T-cell (primary cell): Measurements from ENCODE around the gene ZNF770. TPM values are rescaled to one million over a fixed set of nuclear protein-coding genes. Genes with fewer than 3 reads are reported as not detected.
"Not testable (repeated sequence)": the region's sequence is repeated elsewhere in the genome, so short reads cannot be mapped to it uniquely, and the experiment has no call there.

Experiments used
- ATAC-seq, 4 experiments: fragments of 200-7000 bp in 3 of 4; fragments of 150-1000 bp in 1 of 4; cut with Tn5 transposase; replicated peaks in 1 of 4; 1 replicate in 3 of 4; 2 replicates in 1 of 4; pipeline ENCODE4 v1.10.0; 2021; ENCODE audit warnings: moderate library complexity in 3 of 4, mild to moderate bottlenecking in 2 of 4, moderate number of reproducible peaks in 1 of 4
- CTCF ChIA-PET, 2 donors: fragments of 300-600 bp; sonication (Branson Sonifier 250); formaldehyde crosslinking; loops; one replicate each; lab custom pipeline; 2022; ENCODE audit warnings: antibody characterized with exemption in 2 of 2; lab: Charles Lee
- POLR2A ChIA-PET, 2 donors: fragments of 300-600 bp; sonication (Branson Sonifier 250); formaldehyde crosslinking; loops; one replicate each; lab custom pipeline; 2022; ENCODE audit warnings: antibody characterized with exemption in 2 of 2; lab: Charles Lee
- DNase-seq, 35 experiments: peaks; one replicate each; pipeline versions ENCODE4 v3.0.0 to v3.0.0-alpha.2; 2013 to 2023
- H3K27ac ChIP-seq: one replicate; pipeline ENCODE4 v1.5.1; 2013; ENCODE audit warnings: low read length
- H3K27me3 ChIP-seq, 2 experiments: replicated peaks in 1 of 2; 1 replicate in 1 of 2; 2 replicates in 1 of 2; pipeline versions ENCODE4 v1.6.1 to v1.7.0; 2013; ENCODE audit warnings: low read length in 1 of 2, mixed read lengths in 1 of 2; ENCODE audit not compliant: control insufficient read depth in 2 of 2, insufficient read depth in 2 of 2; ENCODE audit errors: extremely low read depth in 1 of 2
- H3K36me3 ChIP-seq, 2 donors: 1 replicate in 1 of 2; 2 replicates in 1 of 2; pipeline versions ENCODE4 v1.6.1 to v1.7.0; 2013; ENCODE audit warnings: low read length in 1 of 2; ENCODE audit not compliant: control insufficient read depth in 2 of 2, insufficient read depth in 1 of 2; ENCODE audit errors: extremely low read depth in 1 of 2
- H3K4me1 ChIP-seq, 2 experiments: 1 replicate in 1 of 2; 2 replicates in 1 of 2; pipeline versions ENCODE4 v1.6.1 to v1.7.0; 2013; ENCODE audit warnings: low read length in 2 of 2, mixed read lengths in 1 of 2; ENCODE audit not compliant: insufficient read depth in 2 of 2, control insufficient read depth in 1 of 2; ENCODE audit errors: extremely low read depth in 1 of 2
- H3K4me3 ChIP-seq, 2 donors: 1 replicate in 1 of 2; 2 replicates in 1 of 2; pipeline versions ENCODE4 v1.5.1 to v1.7.0; 2013; ENCODE audit warnings: mild to moderate bottlenecking in 2 of 2, low read length in 1 of 2, moderate library complexity in 1 of 2; ENCODE audit not compliant: control insufficient read depth in 1 of 2; ENCODE audit errors: extremely low read depth in 1 of 2
- H3K9me3 ChIP-seq: 2 replicates; pipeline ENCODE4 v1.7.0; 2013
- H3K27ac Mint-ChIP-seq, 2 donors: one replicate each; pipeline ENCODE4 v1.8.0; 2020 to 2021; ENCODE audit warnings: mild to moderate bottlenecking in 2 of 2, mixed read lengths in 2 of 2
- H3K27me3 Mint-ChIP-seq, 2 donors: one replicate each; pipeline ENCODE4 v1.8.0; 2021 to 2022; ENCODE audit warnings: mixed read lengths in 2 of 2
- H3K36me3 Mint-ChIP-seq: one replicate; pipeline ENCODE4 v1.8.0; 2021; ENCODE audit warnings: mixed read lengths
- H3K4me1 Mint-ChIP-seq, 3 donors: one replicate each; pipeline ENCODE4 v1.8.0; 2020 to 2022; ENCODE audit warnings: mixed read lengths in 3 of 3, mild to moderate bottlenecking in 1 of 3
- H3K4me3 Mint-ChIP-seq, 3 donors: one replicate each; pipeline ENCODE4 v1.8.0; 2020 to 2022; ENCODE audit warnings: mild to moderate bottlenecking in 3 of 3, mixed read lengths in 3 of 3, moderate library complexity in 3 of 3
- H3K9me3 Mint-ChIP-seq, 3 donors: one replicate each; pipeline ENCODE4 v1.8.0; 2020 to 2022; ENCODE audit warnings: mixed read lengths in 3 of 3
- WGBS: methylation state at CpG from one replicate; pipeline ENCODE4 v1.1.5; 2013; ENCODE audit warnings: missing lambda C conversion rate; ENCODE audit not compliant: insufficient coverage; 5-methylcytosine and 5-hydroxymethylcytosine counted together
- total RNA-seq, 35 experiments: library from RNA in 6 of 35; stranded (reverse) in 6 of 35; fragments of 120-200 nt in 1 of 35; gene quantifications; one replicate each; pipeline versions ENCODE4 v1.2.1 to v1.2.4 and lab custom pipeline; 2013 to 2026

Gene ZNF770
- total RNA-seq, 5 donors from 2014 or later (not counting 1 experiment from before 2014, with no cell fraction given), result 38.1 to 48.1 (median 44.5) TPM

DNA sequence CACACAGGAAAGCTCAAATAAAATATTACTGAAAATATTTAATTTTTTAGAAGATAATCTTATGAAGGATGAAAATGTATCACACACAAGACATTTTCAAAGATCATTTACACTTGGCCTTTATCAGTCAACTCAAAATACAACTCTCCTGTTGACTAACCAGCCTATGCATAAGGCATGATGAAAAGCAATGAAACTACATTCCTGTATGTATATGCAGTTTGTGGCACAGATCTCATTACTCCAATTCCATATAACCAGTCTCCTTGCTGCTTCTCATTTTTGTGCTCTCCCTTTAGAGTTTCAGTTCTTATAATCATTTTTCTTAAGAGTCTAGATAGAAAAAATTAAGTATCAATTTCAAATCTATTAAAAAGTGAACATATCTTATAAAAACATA lies 44.4 kb downstream of the ZNF770 start:
- Histone ChIP-seq H3K4me1 (no peaks in the 10 kb centered on the region), H3K9me3 (no peaks in the 10 kb centered on the region), H3K27me3 (no peaks in the 10 kb centered on the region), H3K4me3 (no peak overlapping the region), H3K36me3 (peaks cover 8 to 55% of the 10 kb centered on the region in 2 donors), H3K27ac (no peak overlapping the region)
- H3K27me3 Mint-ChIP-seq, result no peaks in the 10 kb centered on the region
- peaks cover 52% of the 10 kb centered on the region for H3K36me3 Mint-ChIP-seq
- no peaks in the 10 kb centered on the region for H3K4me1 Mint-ChIP-seq
- H3K4me3 Mint-ChIP-seq, result no peak overlapping the region
- DNase-seq (no peak), ATAC-seq (no peak)
- POLR2A ChIA-PET, result no interaction called here
- H3K27ac Mint-ChIP-seq, result no peak overlapping the region
- CTCF ChIA-PET, result no interaction called here
- no peaks in the 10 kb centered on the region for H3K9me3 Mint-ChIP-seq

DNA sequence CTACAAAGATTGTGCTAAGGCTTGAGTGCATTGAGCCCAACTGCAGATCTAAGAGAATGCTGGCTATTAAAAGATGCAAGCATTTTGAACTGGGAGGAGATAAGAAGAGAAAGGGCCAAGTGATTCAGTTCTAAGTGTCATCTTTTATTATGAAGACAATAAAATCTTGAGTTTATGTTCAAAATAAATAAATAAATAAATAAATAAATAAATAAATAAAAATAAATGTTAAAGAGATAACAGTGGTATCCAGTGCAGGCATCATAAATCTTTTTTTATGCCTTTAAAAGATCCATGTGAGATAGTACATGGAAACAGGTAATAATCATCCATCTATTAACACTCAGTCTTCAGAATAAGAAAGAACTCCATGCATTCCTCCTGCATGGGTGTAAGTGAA lies 44.8 kb downstream of the ZNF770 start:
- H3K27ac Mint-ChIP-seq, POLR2A ChIA-PET, H3K4me1 ChIP-seq, H3K27me3 ChIP-seq, CTCF ChIA-PET, DNase-seq, H3K9me3 ChIP-seq, H3K4me1 Mint-ChIP-seq, H3K4me3 Mint-ChIP-seq, H3K27me3 Mint-ChIP-seq, H3K9me3 Mint-ChIP-seq, H3K4me3 ChIP-seq, ATAC-seq, H3K27ac ChIP-seq: not testable (repeated sequence)
- H3K36me3 ChIP-seq, result peaks cover 8 to 58% of the 10 kb centered on the region in 2 donors
- H3K36me3 Mint-ChIP-seq, result peaks cover 54% of the 10 kb centered on the region

DNA sequence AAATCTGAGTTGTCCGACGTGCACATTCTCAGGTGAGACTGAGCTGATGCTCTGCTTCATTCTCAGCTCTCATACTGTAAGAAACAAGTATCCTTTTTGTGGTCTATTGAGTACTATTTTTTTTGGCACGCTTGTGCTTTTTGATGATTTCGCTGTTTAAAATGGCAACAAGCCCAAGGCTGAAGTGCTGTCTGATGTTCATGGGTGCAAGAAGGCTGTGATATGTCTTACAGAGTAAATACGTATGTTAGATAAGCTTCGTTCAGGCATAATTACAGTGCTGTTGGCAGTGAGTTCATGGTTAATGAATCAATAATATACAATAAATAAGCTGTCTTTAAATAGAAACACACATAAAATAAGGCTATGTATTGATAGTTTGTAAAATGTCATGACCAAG lies 45.7 kb downstream of the ZNF770 start:
- ChIA-PET CTCF (no interaction called here), POLR2A (interaction anchor here in 1 of 2 donors (0.7 kb wide), 1 partner anchor 33 kb away, joined by 3 read pairs; no protein-coding TSS in a partner anchor)
- Mint-ChIP-seq H3K27me3 (no peaks in the 10 kb centered on the region), H3K4me1 (no peaks in the 10 kb centered on the region), H3K4me3 (no peak overlapping the region), H3K27ac (no peak overlapping the region), H3K36me3 (peaks cover 48% of the 10 kb centered on the region), H3K9me3 (no peaks in the 10 kb centered on the region)
- no peak for DNase-seq
- H3K4me1 ChIP-seq, result no peaks in the 10 kb centered on the region
- H3K27ac ChIP-seq, result no peak overlapping the region
- WGBS, result no CpG with 5 or more reads among the region's 6 CpGs
- H3K27me3 ChIP-seq, result no peaks in the 10 kb centered on the region
- peaks cover 13 to 55% of the 10 kb centered on the region in 2 donors for H3K36me3 ChIP-seq
- ATAC-seq, result no peak
- no peaks in the 10 kb centered on the region for H3K9me3 ChIP-seq
- no peak overlapping the region for H3K4me3 ChIP-seq

DNA sequence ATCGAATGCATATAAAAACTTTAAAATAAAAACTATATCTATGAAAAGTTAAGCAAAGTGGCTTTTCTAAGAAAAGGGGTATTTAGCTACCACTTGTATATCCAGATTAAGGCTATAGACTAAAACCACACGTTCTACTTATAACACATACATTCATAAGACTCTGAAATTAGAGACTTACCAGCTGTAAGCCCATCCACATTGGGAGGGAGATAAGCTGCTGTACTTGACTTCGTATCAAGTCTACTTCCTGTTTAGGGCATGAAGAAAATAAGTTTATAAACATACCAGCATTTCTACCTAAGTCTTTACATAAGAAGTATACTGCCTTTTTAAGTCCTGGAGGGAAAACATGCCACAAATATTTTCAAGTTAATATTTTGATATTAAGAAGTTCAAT lies 46.3 kb downstream of the ZNF770 start:
- Histone ChIP-seq H3K27ac (no peak overlapping the region), H3K9me3 (no peaks in the 10 kb centered on the region), H3K36me3 (peaks cover 13 to 59% of the 10 kb centered on the region in 2 donors), H3K4me3 (no peak overlapping the region), H3K4me1 (no peaks in the 10 kb centered on the region), H3K27me3 (no peaks in the 10 kb centered on the region)
- ChIA-PET CTCF (interaction anchor here in 1 of 2 donors (0.8 kb wide), 1 partner anchor 22 kb away, joined by 3 read pairs; no protein-coding TSS in a partner anchor), POLR2A (no interaction called here)
- DNase-seq (no peak), ATAC-seq (no peak)
- Mint-ChIP-seq H3K9me3 (no peaks in the 10 kb centered on the region), H3K4me1 (no peaks in the 10 kb centered on the region), H3K27me3 (no peaks in the 10 kb centered on the region), H3K4me3 (no peak overlapping the region), H3K27ac (no peak overlapping the region), H3K36me3 (peaks cover 48% of the 10 kb centered on the region)
- no CpG with 5 or more reads among the region's 3 CpGs for WGBS

DNA sequence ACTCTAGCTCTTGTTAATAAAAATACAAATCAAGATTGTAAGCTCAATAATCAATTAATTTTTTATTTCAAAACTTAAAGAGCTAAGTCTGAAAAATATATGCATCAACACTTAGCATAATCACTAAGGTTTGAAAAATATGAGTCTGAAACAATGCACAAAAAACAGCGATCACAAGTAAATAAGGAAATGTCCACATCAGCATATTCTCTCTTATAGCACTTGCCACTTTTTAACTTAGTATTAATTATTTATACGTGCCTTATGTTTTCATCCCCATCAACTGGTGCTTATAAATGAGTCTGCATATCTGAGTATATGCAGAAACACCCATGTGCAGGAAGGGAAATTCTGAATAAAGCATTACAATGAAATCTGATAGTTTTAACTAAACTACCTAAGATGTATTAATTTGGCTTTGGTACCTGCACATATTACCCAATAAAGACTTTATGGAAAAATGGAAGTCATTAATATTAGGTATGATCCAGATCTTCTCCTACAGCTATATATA lies 46.8 kb downstream of the ZNF770 start:
- H3K4me1 ChIP-seq, result no peaks in the 10 kb centered on the region
- no peak for DNase-seq
- H3K9me3 Mint-ChIP-seq, result no peaks in the 10 kb centered on the region
- POLR2A ChIA-PET, result no interaction called here
- no peaks in the 10 kb centered on the region for H3K4me1 Mint-ChIP-seq
- H3K9me3 ChIP-seq, result no peaks in the 10 kb centered on the region
- no peak overlapping the region for H3K4me3 Mint-ChIP-seq
- no peak overlapping the region for H3K27ac ChIP-seq
- peaks cover 49% of the 10 kb centered on the region for H3K36me3 Mint-ChIP-seq
- no peak overlapping the region for H3K27ac Mint-ChIP-seq
- no CpG with 5 or more reads among the region's 2 CpGs for WGBS
- no peak for ATAC-seq
- no peak overlapping the region for H3K4me3 ChIP-seq
- CTCF ChIA-PET, result interaction anchor here (0.6 to 0.8 kb wide), 3 partner anchors 21 to 44 kb away, joined by 3 to 5 read pairs (median 3); no protein-coding TSS in a partner anchor
- no peaks in the 10 kb centered on the region for H3K27me3 Mint-ChIP-seq
- H3K36me3 ChIP-seq, result peaks cover 13 to 63% of the 10 kb centered on the region in 2 donors
- no peaks in the 10 kb centered on the region for H3K27me3 ChIP-seq

DNA sequence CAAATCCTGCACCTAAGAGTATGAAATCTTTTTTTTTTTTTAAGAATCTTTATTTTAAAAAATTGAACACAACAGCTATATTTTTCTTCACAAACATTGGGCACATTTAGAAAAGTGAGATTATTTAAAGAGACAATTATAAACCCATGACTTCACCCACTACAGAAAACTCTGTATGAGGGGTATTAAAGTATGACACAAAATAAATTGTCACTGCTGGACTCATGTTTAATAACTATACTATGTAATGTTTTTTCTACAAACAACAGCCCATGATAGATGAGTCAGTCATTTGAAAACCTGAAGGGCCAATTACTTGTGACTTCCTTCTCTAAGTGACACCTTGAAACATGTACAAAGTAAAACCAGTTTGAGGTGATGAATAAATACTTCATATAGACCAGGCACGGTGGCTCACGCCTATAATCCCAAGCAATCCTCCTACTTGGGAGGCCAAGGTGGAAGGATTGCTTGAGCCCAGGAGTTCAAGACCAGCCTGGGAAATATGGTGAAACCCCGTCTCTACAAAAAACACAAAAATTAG lies 54.6 kb downstream of the ZNF770 start:
- H3K36me3 ChIP-seq, result peaks cover 4 to 73% of the 10 kb centered on the region in 2 donors
- Mint-ChIP-seq H3K27ac (no peak overlapping the region), H3K27me3 (no peaks in the 10 kb centered on the region), H3K4me1 (no peaks in the 10 kb centered on the region), H3K36me3 (peaks cover 56% of the 10 kb centered on the region), H3K4me3 (no peak overlapping the region), H3K9me3 (no peaks in the 10 kb centered on the region)
- H3K27ac ChIP-seq, result no peak overlapping the region
- no peaks in the 10 kb centered on the region for H3K27me3 ChIP-seq
- ChIA-PET CTCF (no interaction called here), POLR2A (interaction anchor here in 1 of 2 donors (0.6 kb wide), 1 partner anchor 34 kb away, joined by 3 read pairs; no protein-coding TSS in a partner anchor)
- no peaks in the 10 kb centered on the region for H3K9me3 ChIP-seq
- no peaks in the 10 kb centered on the region for H3K4me1 ChIP-seq
- ATAC-seq (no peak), DNase-seq (no peak)
- WGBS, result no CpG with 5 or more reads among the region's 3 CpGs
- H3K4me3 ChIP-seq, result no peak overlapping the region
